ENCODE measurements around the gene ACTN1.

- TF ChIP-seq CTCF (IDR thresholded peaks at IDR 0.05), result no peak
- no peak for TF ChIP-seq POLR2A (IDR thresholded peaks at IDR 0.05)
These were observed 23.8 kb downstream of the ACTN1 start for GRCh38 chr14:68955164-68955850.

Measured in esophagus squamous epithelium (tissue), 4 donors.